ENCODE data around the gene ZMYM1.

DNA sequence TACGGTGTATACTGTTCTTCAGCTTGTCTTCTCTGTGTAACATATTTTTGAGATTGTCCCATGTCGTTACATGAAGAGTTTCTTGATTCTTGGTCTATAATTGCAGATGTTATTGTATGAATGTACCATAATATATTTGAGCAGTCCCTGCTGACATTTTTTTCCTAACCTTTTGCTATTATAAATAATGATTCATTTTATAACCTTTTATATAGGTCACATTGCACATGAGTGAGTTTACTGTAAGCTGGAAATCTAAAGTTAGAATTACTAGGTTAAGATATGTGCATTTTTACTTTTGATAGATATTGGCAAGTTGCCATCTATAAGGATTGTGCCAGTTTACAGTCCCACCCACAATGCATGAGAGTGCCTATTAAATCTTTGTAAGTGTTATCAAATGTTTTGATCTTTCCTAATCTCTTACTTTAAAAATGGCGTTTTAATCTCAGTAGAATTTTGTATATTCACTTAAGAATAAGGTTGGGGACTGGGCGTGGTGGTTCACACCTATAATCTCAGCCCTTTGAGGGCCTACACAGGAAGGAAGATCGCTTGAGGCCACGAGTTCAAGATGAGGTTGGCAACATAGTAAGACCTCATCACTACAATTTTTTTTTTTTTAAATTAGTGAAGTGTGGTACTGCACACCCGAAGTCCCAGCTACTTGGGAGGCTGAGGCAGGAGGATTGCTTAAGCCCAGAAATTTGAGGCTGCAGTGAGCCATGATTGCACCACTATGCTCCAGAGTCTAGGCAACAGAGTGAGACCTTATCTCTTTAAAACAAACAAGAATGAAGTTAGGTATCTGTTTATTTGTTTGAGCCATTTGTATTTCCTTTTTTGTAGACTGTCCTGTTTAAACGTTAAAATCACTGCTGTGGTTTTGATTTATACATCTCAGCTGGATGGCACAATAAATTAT, 36.5 kb downstream of the ZMYM1 start:
- no peak for TF ChIP-seq POLR2A (IDR thresholded peaks at IDR 0.05)
- TF ChIP-seq, protein P1, sequence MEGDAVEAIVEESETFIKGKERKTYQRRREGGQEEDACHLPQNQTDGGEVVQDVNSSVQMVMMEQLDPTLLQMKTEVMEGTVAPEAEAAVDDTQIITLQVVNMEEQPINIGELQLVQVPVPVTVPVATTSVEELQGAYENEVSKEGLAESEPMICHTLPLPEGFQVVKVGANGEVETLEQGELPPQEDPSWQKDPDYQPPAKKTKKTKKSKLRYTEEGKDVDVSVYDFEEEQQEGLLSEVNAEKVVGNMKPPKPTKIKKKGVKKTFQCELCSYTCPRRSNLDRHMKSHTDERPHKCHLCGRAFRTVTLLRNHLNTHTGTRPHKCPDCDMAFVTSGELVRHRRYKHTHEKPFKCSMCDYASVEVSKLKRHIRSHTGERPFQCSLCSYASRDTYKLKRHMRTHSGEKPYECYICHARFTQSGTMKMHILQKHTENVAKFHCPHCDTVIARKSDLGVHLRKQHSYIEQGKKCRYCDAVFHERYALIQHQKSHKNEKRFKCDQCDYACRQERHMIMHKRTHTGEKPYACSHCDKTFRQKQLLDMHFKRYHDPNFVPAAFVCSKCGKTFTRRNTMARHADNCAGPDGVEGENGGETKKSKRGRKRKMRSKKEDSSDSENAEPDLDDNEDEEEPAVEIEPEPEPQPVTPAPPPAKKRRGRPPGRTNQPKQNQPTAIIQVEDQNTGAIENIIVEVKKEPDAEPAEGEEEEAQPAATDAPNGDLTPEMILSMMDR (IDR thresholded peaks at IDR 0.05) = no peak

Measured in heart left ventricle (tissue), 13 donors.